CD4-positive, alpha-beta T cell treated with Interleukin-12 subunit alpha and Interleukin-12 subunit beta, for 1 hour (primary cell): ENCODE data around the gene SLC25A40.
A peak's percentile ranks its signal among the peaks of the same experiment; 100 is the strongest.
"Not testable (repeated sequence)": the region's sequence is repeated elsewhere in the genome, so short reads cannot be mapped to it uniquely, and the experiment has no call there.

ENCODE experiments used
- DNase-seq: peaks from one replicate; pipeline ENCODE4 v3.0.0-alpha.2; 2020

Gene SLC25A40

DNA sequence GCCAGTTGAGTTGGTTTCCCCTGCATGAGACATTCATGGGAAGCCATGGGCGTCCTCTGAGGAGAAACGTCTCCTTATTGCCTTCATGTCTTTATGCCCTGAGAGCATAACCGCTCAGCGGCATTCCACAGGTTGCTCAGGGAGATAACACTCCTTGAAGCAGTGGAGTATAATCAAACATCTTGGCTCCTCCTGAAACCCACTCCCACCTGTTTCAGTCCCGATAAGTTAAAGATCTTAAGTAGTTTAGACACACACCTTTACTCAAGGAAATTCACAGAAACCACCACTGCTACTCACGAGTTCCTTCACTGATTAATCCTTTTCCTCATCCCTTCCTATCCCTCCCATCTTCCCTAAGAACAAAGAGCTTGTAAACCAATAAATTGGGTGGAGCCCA, 9.6 kb downstream of the SLC25A40 start:
- DNase-seq = not testable (repeated sequence)

DNA sequence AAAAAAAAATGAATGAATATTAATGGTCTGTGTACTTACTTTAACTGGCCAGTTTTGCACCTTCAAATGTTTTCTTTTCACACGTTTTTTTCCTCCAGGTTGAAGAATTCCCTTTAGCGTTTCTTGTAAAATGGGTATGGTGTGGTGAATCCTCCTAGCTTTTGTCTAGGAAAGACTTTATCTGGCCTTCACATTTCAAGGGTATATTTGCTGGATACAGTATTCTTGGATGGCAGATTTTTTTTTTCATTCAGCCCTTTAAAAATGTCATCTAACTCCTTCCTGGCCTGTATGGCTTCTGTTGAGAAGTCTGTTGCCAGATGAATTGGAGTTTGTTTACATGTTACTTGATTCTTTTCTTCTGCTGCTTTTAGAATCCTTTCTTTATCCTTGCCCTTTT, 10.1 kb downstream of the SLC25A40 start:
- no peak for DNase-seq

- no peak for DNase-seq
These were observed 17.6 kb downstream of the SLC25A40 start for GRCh38 chr7:87858417-87859100.

DNA sequence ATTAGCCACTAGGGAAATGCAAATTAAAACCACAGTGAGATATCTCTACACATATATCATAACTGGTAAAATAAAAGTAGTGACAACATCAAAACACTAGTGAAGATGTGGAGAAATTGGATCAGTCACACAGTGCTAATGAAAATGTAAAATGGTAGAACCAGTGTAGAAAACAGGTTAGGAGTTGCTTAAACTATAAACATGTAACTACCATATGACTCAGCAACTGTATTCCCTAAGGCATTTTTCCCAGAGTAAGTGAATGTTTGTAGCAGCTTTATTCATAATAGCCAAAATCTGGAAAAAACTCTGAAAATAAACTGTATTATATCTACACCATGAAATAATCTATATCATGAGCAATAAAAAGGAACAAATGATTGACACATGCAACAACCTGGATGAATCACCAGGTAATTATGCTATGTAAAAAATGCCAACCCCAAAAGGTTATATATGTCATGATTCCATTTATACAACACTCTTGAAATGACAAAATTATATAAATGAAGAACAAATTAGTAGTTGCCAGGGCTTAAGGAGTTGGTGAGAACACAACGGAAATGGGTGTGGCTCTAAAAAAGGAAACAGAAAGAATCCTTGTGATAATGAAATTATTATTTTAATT, 22.8 kb downstream of the SLC25A40 start:
- DNase-seq = no peak

DNA sequence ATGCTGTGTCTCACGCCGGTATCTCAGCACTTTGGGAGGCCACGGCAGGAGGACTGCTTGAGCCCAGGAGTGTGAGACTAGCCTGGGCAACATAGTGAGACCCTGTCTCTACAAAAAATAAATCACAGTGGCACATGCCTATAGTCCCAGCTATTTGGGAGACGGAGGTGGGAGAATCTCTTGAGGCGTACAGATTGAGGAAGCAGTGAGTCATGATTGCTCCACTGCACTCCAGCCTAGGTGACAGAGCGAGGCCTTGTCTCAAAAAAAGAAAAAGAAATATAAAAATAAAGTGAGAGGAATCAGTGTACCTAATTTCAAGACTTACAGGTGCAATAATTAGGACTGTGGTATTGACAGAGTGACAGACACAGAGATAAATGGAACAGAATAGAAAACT, 23.9 kb downstream of the SLC25A40 start:
- no peak for DNase-seq

DNA sequence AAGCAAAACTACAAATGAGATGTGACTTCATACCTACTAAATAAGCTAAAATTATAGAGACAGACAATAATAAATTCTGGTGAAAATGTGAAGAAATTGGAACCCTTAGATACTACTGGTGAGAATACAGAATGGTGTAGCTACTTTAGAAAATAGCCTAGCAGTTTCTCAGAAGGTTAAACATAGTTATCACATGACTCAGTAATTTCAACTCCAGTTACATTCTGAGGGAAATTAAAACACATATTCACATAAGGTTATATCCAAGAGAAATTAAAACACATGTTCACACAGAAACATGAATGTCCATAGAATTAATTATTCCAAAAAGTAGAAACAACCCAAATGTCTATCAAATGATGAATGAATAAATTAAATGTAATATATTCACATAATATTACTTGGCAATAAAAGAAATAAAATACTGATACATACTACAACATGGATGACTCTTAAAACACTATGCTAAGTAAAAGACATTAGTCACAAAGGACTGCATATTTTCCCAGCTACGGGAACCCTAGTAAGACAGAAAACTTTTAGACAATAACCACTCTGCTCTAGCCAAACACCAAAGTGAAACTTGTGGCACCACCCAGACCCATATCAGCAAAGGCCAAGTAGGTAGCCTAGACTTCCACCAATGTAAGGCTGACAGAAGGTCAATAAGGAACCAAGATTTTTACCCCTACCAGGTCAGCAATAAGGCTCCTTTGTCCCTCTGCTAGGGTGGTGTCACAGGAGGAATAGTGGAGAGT, 25.1 kb downstream of the SLC25A40 start:
- DNase-seq = no peak

DNA sequence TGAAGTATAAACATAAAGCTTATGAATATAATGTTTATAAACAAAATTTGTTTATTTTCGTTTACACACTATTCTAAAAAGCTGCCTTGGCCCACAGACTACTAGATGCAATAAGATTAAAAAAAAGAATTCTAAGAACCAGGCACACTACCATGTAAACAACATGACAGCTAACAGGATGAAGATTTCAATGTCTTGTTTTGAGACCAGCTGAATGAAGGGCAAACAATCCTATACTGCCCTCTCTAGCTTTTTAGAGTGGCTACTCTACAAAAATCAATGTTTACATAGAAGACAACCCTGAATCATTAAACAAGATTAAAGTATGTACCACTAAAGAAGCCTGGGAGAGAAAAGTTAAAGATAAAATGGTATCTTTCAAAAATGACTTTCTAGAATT, 38.6 kb downstream of the SLC25A40 start:
- no peak for DNase-seq

GRCh38 chr7:87833130-87833529, 43.0 kb downstream of the SLC25A40 start:
- DNase-seq = no peak

DNA sequence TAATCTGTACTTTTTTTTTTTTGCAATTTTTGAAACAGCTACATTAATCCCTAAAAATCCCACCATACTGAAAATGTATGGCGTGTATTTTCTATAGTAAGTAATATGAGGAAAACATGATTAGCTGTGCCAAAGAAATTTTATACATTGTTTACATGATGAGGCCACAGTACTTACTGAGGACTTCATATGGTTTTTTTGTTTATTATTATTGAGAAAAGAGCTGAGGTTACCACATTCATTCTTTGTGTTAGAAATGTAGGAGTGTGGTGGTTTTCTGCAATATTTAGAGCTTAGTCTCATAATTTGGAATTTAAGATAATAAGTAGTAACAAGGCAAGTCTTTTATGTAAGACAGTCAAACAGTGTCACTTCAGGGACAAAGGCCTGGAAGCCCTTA, 45.1 kb downstream of the SLC25A40 start:
- DNase-seq = no peak

DNA sequence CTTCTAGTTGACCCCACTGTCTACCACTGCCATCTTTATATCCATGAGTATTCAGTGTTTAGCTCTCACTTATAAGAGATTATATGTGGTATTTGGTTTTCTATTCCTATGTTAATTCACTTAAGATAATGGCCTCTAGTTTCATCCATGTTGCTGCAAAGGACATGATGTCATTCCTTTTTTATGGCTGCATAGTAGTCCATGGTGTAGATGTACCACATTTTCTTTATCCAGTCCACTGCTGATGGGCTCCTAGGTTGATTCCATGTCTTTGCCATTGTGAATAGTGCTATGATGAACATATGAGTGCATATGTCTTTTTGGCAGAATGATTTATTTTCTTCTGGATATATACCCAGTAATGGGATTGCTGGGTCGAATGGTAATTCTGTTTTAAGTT, 47.8 kb downstream of the SLC25A40 start:
- not testable (repeated sequence) for DNase-seq

DNA sequence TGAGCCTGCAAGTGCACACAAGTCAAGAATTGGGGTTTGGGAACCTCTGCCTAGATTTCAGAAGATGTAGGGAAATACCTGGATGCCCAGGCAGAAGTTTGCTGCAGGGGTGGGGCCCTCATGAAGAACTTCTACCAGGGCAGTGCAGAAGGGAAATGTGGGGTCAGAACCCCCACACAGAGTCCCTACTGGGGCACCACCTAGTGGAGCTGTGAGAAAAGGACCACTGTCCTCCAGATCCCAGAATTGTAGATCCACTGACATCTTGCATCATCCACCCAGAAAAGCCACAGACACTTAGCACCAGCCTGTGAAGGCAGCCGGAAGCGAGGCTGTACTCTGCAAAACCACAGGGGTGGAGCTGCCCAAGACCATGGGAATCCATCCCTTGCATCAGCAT, 50.8 kb downstream of the SLC25A40 start:
- not testable (repeated sequence) for DNase-seq

GRCh38 chr7:87822056-87822455, 54.1 kb downstream of the SLC25A40 start:
- DNase-seq = not testable (repeated sequence)

GRCh38 chr7:87818336-87818735, 57.8 kb downstream of the SLC25A40 start:
- DNase-seq = no peak

- no peak for DNase-seq
These were observed 59.8 kb downstream of the SLC25A40 start for GRCh38 chr7:87816389-87816788.

- DNase-seq = no peak
These were observed 65.4 kb downstream of the SLC25A40 start for GRCh38 chr7:87810726-87811125.

DNA sequence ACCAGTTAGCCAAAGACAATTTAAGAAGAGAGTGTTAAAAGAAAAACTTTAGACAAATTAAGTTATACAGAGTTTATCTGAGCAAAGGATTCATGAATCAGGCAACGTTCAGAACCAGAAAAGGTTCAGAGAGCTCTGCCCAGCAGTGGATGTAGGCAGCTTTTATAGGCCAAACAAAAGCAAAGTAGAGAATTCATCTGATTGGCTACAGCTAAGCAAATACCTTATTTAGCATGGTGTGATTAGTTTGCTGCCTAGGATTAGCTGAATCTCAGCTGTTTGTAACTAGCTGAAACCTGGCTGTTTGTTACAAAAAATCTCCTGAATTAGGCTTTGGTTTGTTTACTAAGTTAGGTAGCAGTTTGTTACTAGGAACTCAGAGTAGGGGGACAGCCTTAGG, 66.0 kb downstream of the SLC25A40 start:
- no peak for DNase-seq

DNA sequence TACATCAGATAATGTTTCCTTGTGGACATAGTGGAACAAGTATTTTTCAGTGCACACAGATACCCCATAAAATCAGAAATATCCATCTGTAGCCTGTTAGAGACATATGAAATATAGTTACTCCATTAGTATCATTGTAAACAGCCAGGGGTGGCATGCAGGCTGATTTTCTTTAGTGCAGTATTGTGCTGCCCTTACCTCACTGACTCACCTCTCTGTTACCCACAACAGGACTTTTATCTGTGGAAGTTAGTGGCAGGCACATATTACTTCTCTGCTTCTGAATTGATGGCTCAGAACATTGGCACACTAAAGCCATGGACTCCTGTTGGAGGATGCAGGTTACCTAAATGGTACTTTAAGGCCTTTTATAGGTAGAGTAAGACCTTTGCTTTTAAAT, 70.0 kb downstream of the SLC25A40 start:
- DNase-seq = no peak

DNA sequence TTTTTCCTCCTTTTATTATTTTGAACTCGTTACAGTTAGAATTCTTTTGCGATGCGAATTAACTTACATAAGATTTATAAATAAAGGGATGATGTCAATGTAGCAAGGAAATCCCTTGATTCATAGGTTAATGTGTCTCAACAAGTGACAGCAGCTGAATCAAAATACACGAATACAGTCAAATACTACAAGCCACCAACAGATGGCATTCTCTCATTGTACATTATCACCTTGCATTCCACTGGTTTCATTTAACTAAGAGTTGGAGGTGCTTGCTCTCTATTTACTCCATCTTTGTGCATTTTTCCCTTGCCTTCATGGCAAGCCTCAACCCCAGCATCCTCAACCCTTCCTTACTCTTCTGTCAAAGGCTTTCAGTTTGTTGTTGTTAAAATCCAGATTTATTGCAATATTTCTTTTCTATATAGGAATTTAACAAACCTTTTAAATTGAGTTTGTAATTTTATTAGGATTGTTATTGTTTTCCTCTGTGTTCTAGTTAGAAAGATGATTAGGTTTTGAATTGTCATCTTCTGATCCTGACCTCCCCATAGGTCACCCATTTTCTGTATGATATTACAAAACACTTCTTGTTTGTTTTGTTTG, 78.3 kb downstream of the SLC25A40 start:
- DNase-seq = peak; percentile 58

- DNase-seq = no peak
These were observed 78.8 kb downstream of the SLC25A40 start for GRCh38 chr7:87797395-87797794.

- DNase-seq = no peak
These were observed 90.7 kb downstream of the SLC25A40 start for GRCh38 chr7:87785368-87785995.

DNA sequence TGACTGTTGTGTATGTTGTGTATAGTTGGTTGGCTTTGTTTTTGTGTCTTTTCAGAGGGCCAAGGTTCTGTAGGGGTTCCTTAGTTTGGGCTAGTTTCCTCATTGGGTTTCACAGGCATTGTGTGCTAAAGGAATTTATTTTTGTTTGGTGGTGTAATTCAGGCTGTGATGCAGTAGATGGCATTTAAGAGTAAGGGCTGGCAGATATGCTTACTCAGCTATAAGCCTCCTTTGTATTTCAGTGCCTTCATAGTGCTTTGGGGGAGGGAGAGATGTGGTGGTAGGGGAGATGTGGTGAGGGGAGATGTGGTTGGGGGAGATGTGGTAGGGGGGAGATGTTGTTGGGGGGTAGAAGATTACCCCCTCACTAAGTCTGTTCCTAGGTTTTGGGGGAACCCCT, 91.7 kb downstream of the SLC25A40 start:
- DNase-seq = no peak
